IMR-90 (cell line): Measurements from ENCODE around the gene NPAS3. TPM values are rescaled to one million over a fixed set of nuclear protein-coding genes. Genes with fewer than 3 reads are reported as not detected.

ENCODE experiments used
- ATAC-seq: fragments of 200-7000 bp; cut with Tn5 transposase; 2 replicates; pipeline ENCODE4 v1.9.1; 2020; ENCODE audit warnings: low read depth, mild to moderate bottlenecking, moderate library complexity
- BruUV-seq: library from RNA; stranded (reverse); fragments of 400-500 nt; replicated peaks from 2 replicates; lab custom pipeline; 2021; lab: Mats Ljungman, UMichigan
- CTCF ChIA-PET: fragments of 300-600 bp; formaldehyde crosslinking; extraction: SDS; loops from one replicate; lab custom pipeline; 2021; ENCODE audit warnings: antibody characterized with exemption; lab: Yijun Ruan, JAX
- POLR2A ChIA-PET: fragments of 300-600 bp; sonication (Branson Sonifier 250); formaldehyde crosslinking; loops from one replicate; lab custom pipeline; 2022; ENCODE audit warnings: antibody characterized with exemption; ENCODE audit not compliant: unreplicated experiment; lab: Charles Lee
- DNase-seq: peaks from one replicate; pipeline ENCODE4 v3.0.0; 2013
- H2AFZ ChIP-seq: replicated peaks from 2 replicates; pipeline ENCODE3; 2013; ENCODE audit warnings: low read length, mild to moderate bottlenecking; ENCODE audit not compliant: poor library complexity
- H2AK5ac ChIP-seq: 2 replicates; pipeline ENCODE4 v1.6.1; 2013; ENCODE audit warnings: low read depth, low read length, inconsistent platforms
- H2AK9ac ChIP-seq: replicated peaks from 2 replicates; pipeline ENCODE3; 2013; ENCODE audit warnings: mild to moderate bottlenecking, low read depth, low read length, moderate library complexity; ENCODE audit not compliant: poor library complexity
- H2BK120ac ChIP-seq: 2 replicates; pipeline ENCODE4 v1.6.1; 2013; ENCODE audit warnings: low read depth, low read length, inconsistent platforms
- H2BK15ac ChIP-seq: 3 replicates; pipeline ENCODE4 v1.6.1; 2013; ENCODE audit warnings: low read depth, low read length, inconsistent platforms
- H2BK20ac ChIP-seq: 2 replicates; pipeline ENCODE4 v1.6.1; 2013; ENCODE audit warnings: low read depth, mild to moderate bottlenecking, inconsistent platforms, low read length, moderate library complexity
- H2BK5ac ChIP-seq: 2 replicates; pipeline ENCODE4 v1.6.1; 2013; ENCODE audit warnings: mild to moderate bottlenecking, low read depth, low read length, inconsistent platforms; ENCODE audit not compliant: poor library complexity, severe bottlenecking
- H3K14ac ChIP-seq: replicated peaks from 2 replicates; pipeline ENCODE4 v1.6.1; 2013; ENCODE audit warnings: low read depth, low read length, inconsistent platforms
- H3K18ac ChIP-seq: 2 replicates; pipeline ENCODE4 v1.6.1; 2013; ENCODE audit warnings: low read depth, low read length, control low read depth
- H3K23ac ChIP-seq: 2 replicates; pipeline ENCODE4 v1.6.1; 2013; ENCODE audit warnings: low read depth, low read length, inconsistent platforms
- H3K27ac ChIP-seq: 2 replicates; pipeline ENCODE4 v1.5.1; 2013; ENCODE audit warnings: mild to moderate bottlenecking, control low read depth, low read length; ENCODE audit not compliant: insufficient read depth
- H3K27me3 ChIP-seq: 2 replicates; pipeline ENCODE4 v1.6.1; 2013; ENCODE audit warnings: low read length; ENCODE audit not compliant: control insufficient read depth, insufficient read depth
- H3K36me3 ChIP-seq: 2 replicates; pipeline ENCODE4 v1.6.1; 2013; ENCODE audit warnings: low read length, mixed read lengths; ENCODE audit not compliant: control insufficient read depth, insufficient read depth
- H3K4ac ChIP-seq: 2 replicates; pipeline ENCODE4 v1.6.1; 2013; ENCODE audit warnings: low read depth, low read length, inconsistent platforms
- H3K4me1 ChIP-seq: 2 replicates; pipeline ENCODE4 v1.6.1; 2013; ENCODE audit warnings: low read length, mixed read lengths; ENCODE audit not compliant: control insufficient read depth, insufficient read depth
- H3K4me2 ChIP-seq: 2 replicates; pipeline ENCODE4 v1.6.1; 2013; ENCODE audit warnings: low read depth, mild to moderate bottlenecking, control low read depth, low read length, moderate library complexity
- H3K4me3 ChIP-seq: 2 replicates; pipeline ENCODE4 v1.5.1; 2013; ENCODE audit warnings: low read depth, mild to moderate bottlenecking, control low read depth, low read length, moderate library complexity; ENCODE audit not compliant: insufficient read depth
- H3K56ac ChIP-seq: 2 replicates; pipeline ENCODE4 v1.6.1; 2013; ENCODE audit warnings: low read length, inconsistent platforms; ENCODE audit not compliant: insufficient read depth; ENCODE audit errors: extremely low read depth
- H3K79me1 ChIP-seq, 2 experiments: 2 replicates each; pipeline ENCODE4 v1.6.1; 2013; ENCODE audit warnings: low read length in 2 of 2, inconsistent platforms in 1 of 2, low read depth in 1 of 2
- H3K9ac ChIP-seq: 2 replicates; pipeline ENCODE4 v1.6.1; 2013; ENCODE audit warnings: low read depth, low read length, control low read depth
- H3K9me1 ChIP-seq: 2 replicates; pipeline ENCODE4 v1.6.1; 2013; ENCODE audit warnings: low read length, inconsistent platforms; ENCODE audit not compliant: insufficient read depth
- H3K9me3 ChIP-seq: 2 replicates; pipeline ENCODE4 v1.6.1; 2013; ENCODE audit warnings: low read length; ENCODE audit not compliant: control insufficient read depth, insufficient read depth
- H4K20me1 ChIP-seq: 2 replicates; pipeline ENCODE4 v1.6.1; 2013; ENCODE audit warnings: low read length, inconsistent platforms; ENCODE audit not compliant: insufficient read depth
- H4K5ac ChIP-seq: 2 replicates; pipeline ENCODE4 v1.6.1; 2013; ENCODE audit warnings: mild to moderate bottlenecking, low read depth, low read length, control low read depth
- H4K8ac ChIP-seq, 2 experiments: 2 replicates each; pipeline ENCODE4 v1.6.1; 2013; ENCODE audit warnings: low read depth in 2 of 2, low read length in 2 of 2, control low read depth in 1 of 2, inconsistent platforms in 1 of 2
- H4K91ac ChIP-seq: 2 replicates; pipeline ENCODE4 v1.6.1; 2013; ENCODE audit warnings: low read depth, low read length, inconsistent platforms; ENCODE audit not compliant: insufficient read depth
- BHLHE40 ChIP-seq: fragments of 150-350 bp; IDR thresholded peaks from 2 replicates; pipeline ENCODE4 v1.6.1; 2016; ENCODE audit warnings: mild to moderate bottlenecking, low read depth, low read length
- CHD1 ChIP-seq: IDR thresholded peaks from 2 replicates; pipeline ENCODE4 v1.6.1; 2012; ENCODE audit warnings: low read depth, low read length, improper control_type of control experiment
- CTCF ChIP-seq: conservative IDR thresholded peaks from 2 replicates; pipeline ENCODE4 v1.5.1; 2012; ENCODE audit warnings: mild to moderate bottlenecking, low read depth, low read length, improper control_type of control experiment
- ELK1 ChIP-seq: fragments of 150-350 bp; IDR thresholded peaks from 2 replicates; pipeline ENCODE4 v1.6.1; 2016; ENCODE audit warnings: low read depth, mild to moderate bottlenecking, low read length, moderate library complexity, borderline replicate concordance
- MAFK ChIP-seq: IDR thresholded peaks from 2 replicates; pipeline ENCODE4 v1.6.1; 2012; ENCODE audit warnings: low read depth, low read length, improper control_type of control experiment
- MAZ ChIP-seq: IDR thresholded peaks from 2 replicates; pipeline ENCODE4 v1.6.1; 2012; ENCODE audit warnings: low read depth, mild to moderate bottlenecking, low read length, improper control_type of control experiment, moderate library complexity, borderline replicate concordance
- MXI1 ChIP-seq: IDR thresholded peaks from 2 replicates; pipeline ENCODE4 v1.6.1; 2012; ENCODE audit warnings: low read depth, mild to moderate bottlenecking, low read length, moderate library complexity, borderline replicate concordance
- NFE2L2 ChIP-seq: fragments of 150-350 bp; IDR thresholded peaks from 2 replicates; pipeline ENCODE4 v1.6.1; 2016; ENCODE audit warnings: low read depth, mild to moderate bottlenecking, low read length
- POLR2A ChIP-seq: IDR thresholded peaks from 2 replicates; pipeline ENCODE4 v1.6.1; 2012; ENCODE audit warnings: mild to moderate bottlenecking, low read depth, low read length
- RAD21 ChIP-seq: IDR thresholded peaks from 2 replicates; pipeline ENCODE4 v1.6.1; 2012; ENCODE audit warnings: low read length, improper control_type of control experiment
- RCOR1 ChIP-seq: IDR thresholded peaks from 2 replicates; pipeline ENCODE4 v1.6.1; 2012; ENCODE audit warnings: mild to moderate bottlenecking, low read length, improper control_type of control experiment; ENCODE audit not compliant: insufficient replicate concordance
- RFX5 ChIP-seq: IDR thresholded peaks from 2 replicates; pipeline ENCODE4 v1.8.0; 2012; ENCODE audit warnings: low read depth, mild to moderate bottlenecking, low read length, moderate library complexity
- USF2 ChIP-seq: fragments of 150-350 bp; IDR thresholded peaks from 2 replicates; pipeline ENCODE4 v1.6.1; 2017; ENCODE audit warnings: mild to moderate bottlenecking, antibody characterized with exemption, low read length, low read depth
- WGBS, 2 experiments: methylation state at CpG; one replicate each; pipeline versions ENCODE4 v1.1.5 to v1.1.7; 2013; ENCODE audit warnings: missing lambda C conversion rate in 2 of 2; ENCODE audit not compliant: insufficient read length in 1 of 2; ENCODE audit errors: extremely low coverage in 2 of 2; 5-methylcytosine and 5-hydroxymethylcytosine counted together
- dilution Hi-C: fragments of 300-500 bp; cut with HindIII; formaldehyde crosslinking; loops from one replicate; pipeline ENCODE4 v1.14.3; 2018; ENCODE audit warnings: low sequenced_read_pairs; ENCODE audit not compliant: unreplicated experiment
- in situ Hi-C: fragments of 300-500 bp; cut with MboI; formaldehyde crosslinking; loops from 3 replicates; pipeline ENCODE4 v1.14.3; 2019; ENCODE audit warnings: low sequenced_read_pairs, inconsistent platforms, mixed read lengths
- intact Hi-C: fragments of 100-400 bp; cut with micrococcal nuclease; formaldehyde crosslinking; loops from 2 replicates; pipeline ENCODE4 v1.10.0; 2022
- polyA plus RNA-seq, 3 experiments: library from polyadenylated mRNA; depleted of rRNA; stranded (reverse); fragments of >200 nt; gene quantifications; 2 replicates each; pipeline ENCODE4 v1.2.3, GENCODE V29; 2012; ENCODE audit warnings: low replicate concordance in 1 of 3
- total RNA-seq: library from RNA; depleted of rRNA; stranded (reverse); fragments of >200 nt; gene quantifications from 2 replicates; pipeline ENCODE4 v1.2.3, GENCODE V29; 2012

NPAS3 gene
- total and polyA plus RNA-seq, 2 of the 4 experiments (the other 2 are of a cell fraction): not detected

- BruUV-seq: no TSS peak
- ChIA-PET CTCF (no interaction called here), POLR2A (no interaction called here)
- H2BK20ac ChIP-seq: no peak overlapping the region
- no peak overlapping the region for H3K9ac ChIP-seq
- no peak overlapping the region for H4K8ac ChIP-seq
- no peak overlapping the region for H3K23ac ChIP-seq
- intact Hi-C loops (no loop called here), dilution Hi-C loops (no loop called here), in situ Hi-C loops (no loop called here)
- no peaks in the 10 kb centered on the region for H3K9me3 ChIP-seq
- H3K79me1 ChIP-seq: no peaks in the 10 kb centered on the region
- H3K14ac ChIP-seq: no peak overlapping the region
- H4K20me1 ChIP-seq: no peaks in the 10 kb centered on the region
- no peak overlapping the region for H3K4me2 ChIP-seq
- no peak overlapping the region for H3K27ac ChIP-seq
- no peak overlapping the region for H3K18ac ChIP-seq
- no peaks in the 10 kb centered on the region for H3K4me1 ChIP-seq
- no peak overlapping the region for H2BK15ac ChIP-seq
- no peak overlapping the region for H3K56ac ChIP-seq
- no peak overlapping the region for H3K4me3 ChIP-seq
- no peak for DNase-seq
- TF ChIP-seq RCOR1: no peak
- no peak for TF ChIP-seq RFX5
- TF ChIP-seq CTCF: no peak
- TF ChIP-seq POLR2A: no peak
- TF ChIP-seq MAZ: no peak
- no peak for TF ChIP-seq MXI1
- no peak for TF ChIP-seq ELK1
- TF ChIP-seq RAD21: no peak
- TF ChIP-seq MAFK: no peak
- TF ChIP-seq NFE2L2: no peak
- no peak for TF ChIP-seq BHLHE40
- TF ChIP-seq CHD1: no peak
- TF ChIP-seq USF2: no peak
- H3K9me1 ChIP-seq: no peaks in the 10 kb centered on the region
- no peak overlapping the region for H2AK9ac ChIP-seq
- no peaks in the 10 kb centered on the region for H3K27me3 ChIP-seq
- no peak overlapping the region for H4K5ac ChIP-seq
- no peak overlapping the region for H2AK5ac ChIP-seq
- H2BK120ac ChIP-seq: no peak overlapping the region
- H2BK5ac ChIP-seq: no peak overlapping the region
- no peak overlapping the region for H2AFZ ChIP-seq
- no peak overlapping the region for H4K91ac ChIP-seq
- H3K4ac ChIP-seq: no peak overlapping the region
- WGBS, 2 experiments: no CpG with 5 or more reads among the region's 3 CpGs
- no peaks in the 10 kb centered on the region for H3K36me3 ChIP-seq
- ATAC-seq: no peak
Observed at GRCh38 chr14:33134975-33135374, 196.3 kb downstream of the NPAS3 start.
